CD14-positive monocyte (primary cell): ENCODE data around the gene DMC1. TPM values are rescaled to one million over a fixed set of nuclear protein-coding genes. Genes with fewer than 3 reads are reported as not detected.
A peak's percentile ranks its signal among the peaks of the same experiment; 100 is the strongest.

ENCODE experiments used
- DNase-seq, 3 donors: peaks; one replicate each; pipeline ENCODE4 v3.0.0-alpha.2; 2011 to 2022
- H2AFZ ChIP-seq: 2 replicates; pipeline ENCODE4 v1.6.0; 2012; ENCODE audit warnings: mild to moderate bottlenecking, low read depth, low read length, inconsistent platforms; ENCODE audit not compliant: insufficient read depth, poor library complexity, severe bottlenecking
- H3K27ac ChIP-seq, 2 donors: 1 replicate in 1 of 2; 2 replicates in 1 of 2; pipeline ENCODE4 v1.5.1; 2012 to 2013; ENCODE audit warnings: low read length in 2 of 2, control low read depth in 1 of 2, inconsistent platforms in 1 of 2, low read depth in 1 of 2, mild to moderate bottlenecking in 1 of 2
- H3K27me3 ChIP-seq, 2 donors: one replicate each; pipeline versions ENCODE4 v1.6.0 to v1.6.1; 2011 to 2013; ENCODE audit warnings: low read length in 2 of 2; ENCODE audit not compliant: control insufficient read depth in 2 of 2, insufficient read depth in 2 of 2
- H3K36me3 ChIP-seq, 2 donors: replicated peaks in 1 of 2; 1 replicate in 1 of 2; 2 replicates in 1 of 2; pipeline versions ENCODE4 v1.5.1 to v1.6.1; 2012 to 2013; ENCODE audit warnings: low read length in 2 of 2, control low read depth in 1 of 2, inconsistent platforms in 1 of 2, mild to moderate bottlenecking in 1 of 2; ENCODE audit not compliant: insufficient read depth in 2 of 2, control insufficient read depth in 1 of 2
- H3K4me1 ChIP-seq, 2 donors: 1 replicate in 1 of 2; 2 replicates in 1 of 2; pipeline versions ENCODE4 v1.5.1 to v1.6.1; 2012 to 2013; ENCODE audit warnings: low read length in 2 of 2, control low read depth in 1 of 2, inconsistent platforms in 1 of 2, mild to moderate bottlenecking in 1 of 2, moderate library complexity in 1 of 2; ENCODE audit not compliant: insufficient read depth in 2 of 2, control insufficient read depth in 1 of 2
- H3K4me2 ChIP-seq: replicated peaks from 2 replicates; pipeline ENCODE3; 2012; ENCODE audit warnings: low read length, moderate library complexity, mild to moderate bottlenecking; ENCODE audit not compliant: poor library complexity, severe bottlenecking; ENCODE audit errors: extremely low read depth
- H3K4me3 ChIP-seq, 3 experiments: fragments of 200-600 bp in 1 of 3; sonication (generic) in 1 of 3; replicated peaks in 1 of 3; 1 replicate in 2 of 3; 2 replicates in 1 of 3; pipeline ENCODE4 v1.5.1; 2011 to 2013; ENCODE audit warnings: low read length in 3 of 3, mild to moderate bottlenecking in 3 of 3, control low read depth in 2 of 3, low read depth in 2 of 3, inconsistent platforms in 1 of 3, moderate library complexity in 1 of 3
- H3K79me2 ChIP-seq: 2 replicates; pipeline ENCODE4 v1.6.0; 2012; ENCODE audit warnings: mild to moderate bottlenecking, control low read depth, inconsistent platforms, low read length, moderate library complexity; ENCODE audit not compliant: insufficient read depth
- H3K9ac ChIP-seq: 2 replicates; pipeline ENCODE4 v1.6.0; 2017; ENCODE audit warnings: low read length, mild to moderate bottlenecking; ENCODE audit not compliant: insufficient read depth, poor library complexity, severe bottlenecking
- H3K9me3 ChIP-seq, 2 donors: replicated peaks in 1 of 2; 1 replicate in 1 of 2; 2 replicates in 1 of 2; pipeline versions ENCODE4 v1.5.1 to v1.6.1; 2012 to 2013; ENCODE audit warnings: low read length in 2 of 2, control low read depth in 1 of 2; ENCODE audit not compliant: control insufficient read depth in 1 of 2, insufficient read depth in 1 of 2
- H4K20me1 ChIP-seq: 2 replicates; pipeline ENCODE4 v1.6.0; 2012; ENCODE audit warnings: mild to moderate bottlenecking, low read length, control low read depth, moderate library complexity; ENCODE audit not compliant: insufficient read depth
- H3K27ac Mint-ChIP-seq, 7 donors: one replicate each; pipeline ENCODE4 v1.8.0; 2020; ENCODE audit warnings: mild to moderate bottlenecking in 7 of 7, mixed read lengths in 7 of 7, moderate library complexity in 6 of 7, inconsistent platforms in 2 of 7
- H3K27me3 Mint-ChIP-seq, 3 donors: one replicate each; pipeline ENCODE4 v1.8.0; 2021 to 2022; ENCODE audit warnings: low read depth in 3 of 3, mild to moderate bottlenecking in 3 of 3, mixed read lengths in 3 of 3, moderate library complexity in 3 of 3, inconsistent platforms in 1 of 3
- H3K36me3 Mint-ChIP-seq, 2 donors: one replicate each; pipeline ENCODE4 v1.8.0; 2020; ENCODE audit warnings: mixed read lengths in 2 of 2, inconsistent platforms in 1 of 2, mild to moderate bottlenecking in 1 of 2
- H3K4me1 Mint-ChIP-seq: one replicate; pipeline ENCODE4 v1.8.0; 2020; ENCODE audit warnings: mild to moderate bottlenecking, mixed read lengths
- H3K4me3 Mint-ChIP-seq, 2 donors: one replicate each; pipeline ENCODE4 v1.8.0; 2020; ENCODE audit warnings: mild to moderate bottlenecking in 2 of 2, mixed read lengths in 2 of 2, moderate library complexity in 1 of 2
- H3K9me3 Mint-ChIP-seq, 7 donors: one replicate each; pipeline ENCODE4 v1.8.0; 2020 to 2022; ENCODE audit warnings: mixed read lengths in 7 of 7, mild to moderate bottlenecking in 6 of 7, moderate library complexity in 6 of 7, inconsistent platforms in 2 of 7
- WGBS: methylation state at CpG from one replicate; pipeline ENCODE4 v1.1.5; 2013; ENCODE audit warnings: missing lambda C conversion rate; ENCODE audit not compliant: insufficient coverage; 5-methylcytosine and 5-hydroxymethylcytosine counted together
- intact Hi-C, 2 donors: fragments of 100-400 bp; cut with micrococcal nuclease; formaldehyde crosslinking; loops; one replicate each; pipeline versions ENCODE4 v1.15.0 to v1.15.1; 2023
- polyA plus RNA-seq, 3 donors: library from polyadenylated mRNA; depleted of rRNA in 1 of 3; unstranded in 2 of 3; stranded (reverse) in 1 of 3; fragments of 300-500 nt in 2 of 3; fragments of >200 nt in 1 of 3; fragmentation: Illumina TruSeq in 2 of 3; gene quantifications; 1 replicate in 2 of 3; 2 replicates in 1 of 3; pipeline ENCODE4 v1.2.3, GENCODE V29; 2012 to 2021
- TF ChIP-seq, protein P1 (sequence below): fragments of 200-600 bp; IDR thresholded peaks from one replicate; pipeline ENCODE4 v1.8.0; 2022; ENCODE audit warnings: antibody characterized with exemption, mild to moderate bottlenecking

DMC1 gene
- polyA plus RNA-seq, 3 donors: not detected

DNA sequence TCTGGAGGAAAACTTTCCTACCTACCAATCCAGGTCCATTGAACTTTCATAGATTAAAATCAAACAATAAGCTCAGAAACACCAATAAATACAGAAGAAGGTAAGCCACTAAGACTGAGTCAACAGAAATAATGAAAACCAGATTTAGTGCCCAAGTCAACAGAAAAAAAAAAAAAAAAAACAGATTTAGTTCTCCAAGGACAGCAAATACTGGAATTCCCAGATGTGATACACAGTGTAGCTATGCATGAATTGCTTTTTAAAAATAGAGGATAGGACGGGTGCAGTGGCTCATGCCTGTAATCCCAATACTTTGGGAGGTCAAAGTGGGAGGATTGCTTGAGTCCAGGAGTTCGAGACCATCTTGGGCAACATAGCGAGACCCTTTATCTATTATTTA is 15.7 kb downstream of the DMC1 start:
- H3K9me3 ChIP-seq: no peaks in the 10 kb centered on the region
- peaks cover 63 to 86% of the 10 kb centered on the region in 2 donors for H3K27me3 ChIP-seq
- TF ChIP-seq, protein P1, sequence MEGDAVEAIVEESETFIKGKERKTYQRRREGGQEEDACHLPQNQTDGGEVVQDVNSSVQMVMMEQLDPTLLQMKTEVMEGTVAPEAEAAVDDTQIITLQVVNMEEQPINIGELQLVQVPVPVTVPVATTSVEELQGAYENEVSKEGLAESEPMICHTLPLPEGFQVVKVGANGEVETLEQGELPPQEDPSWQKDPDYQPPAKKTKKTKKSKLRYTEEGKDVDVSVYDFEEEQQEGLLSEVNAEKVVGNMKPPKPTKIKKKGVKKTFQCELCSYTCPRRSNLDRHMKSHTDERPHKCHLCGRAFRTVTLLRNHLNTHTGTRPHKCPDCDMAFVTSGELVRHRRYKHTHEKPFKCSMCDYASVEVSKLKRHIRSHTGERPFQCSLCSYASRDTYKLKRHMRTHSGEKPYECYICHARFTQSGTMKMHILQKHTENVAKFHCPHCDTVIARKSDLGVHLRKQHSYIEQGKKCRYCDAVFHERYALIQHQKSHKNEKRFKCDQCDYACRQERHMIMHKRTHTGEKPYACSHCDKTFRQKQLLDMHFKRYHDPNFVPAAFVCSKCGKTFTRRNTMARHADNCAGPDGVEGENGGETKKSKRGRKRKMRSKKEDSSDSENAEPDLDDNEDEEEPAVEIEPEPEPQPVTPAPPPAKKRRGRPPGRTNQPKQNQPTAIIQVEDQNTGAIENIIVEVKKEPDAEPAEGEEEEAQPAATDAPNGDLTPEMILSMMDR: no peak
- no peak overlapping the region for H3K9ac ChIP-seq
- no peak overlapping the region for H3K27ac ChIP-seq
- peaks cover 14 to 15% of the 10 kb centered on the region in 2 donors for H3K4me1 ChIP-seq
- Mint-ChIP-seq H3K27me3 (peaks cover 73 to 79% (median 76%) of the 10 kb centered on the region in 3 donors), H3K4me3 (peak overlapping the region in 1 of 2 donors; percentile 67), H3K36me3 (peaks cover 0 to 2% of the 10 kb centered on the region in 2 donors), H3K9me3 (peaks cover 0 to 13% (median 0%) of the 10 kb centered on the region in 7 donors), H3K4me1 (peaks cover 11% of the 10 kb centered on the region), H3K27ac (no peak overlapping the region)
- H3K4me2 ChIP-seq: no peak overlapping the region
- H3K36me3 ChIP-seq: no peaks in the 10 kb centered on the region
- H3K79me2 ChIP-seq: no peaks in the 10 kb centered on the region
- H4K20me1 ChIP-seq: peaks cover under 1% of the 10 kb centered on the region
- DNase-seq: no peak
- intact Hi-C loops: no loop called here
- 83% methylated on average over 1 of the region's 3 CpGs for WGBS
- H2AFZ ChIP-seq: no peak overlapping the region
- no peak overlapping the region for H3K4me3 ChIP-seq

DNA sequence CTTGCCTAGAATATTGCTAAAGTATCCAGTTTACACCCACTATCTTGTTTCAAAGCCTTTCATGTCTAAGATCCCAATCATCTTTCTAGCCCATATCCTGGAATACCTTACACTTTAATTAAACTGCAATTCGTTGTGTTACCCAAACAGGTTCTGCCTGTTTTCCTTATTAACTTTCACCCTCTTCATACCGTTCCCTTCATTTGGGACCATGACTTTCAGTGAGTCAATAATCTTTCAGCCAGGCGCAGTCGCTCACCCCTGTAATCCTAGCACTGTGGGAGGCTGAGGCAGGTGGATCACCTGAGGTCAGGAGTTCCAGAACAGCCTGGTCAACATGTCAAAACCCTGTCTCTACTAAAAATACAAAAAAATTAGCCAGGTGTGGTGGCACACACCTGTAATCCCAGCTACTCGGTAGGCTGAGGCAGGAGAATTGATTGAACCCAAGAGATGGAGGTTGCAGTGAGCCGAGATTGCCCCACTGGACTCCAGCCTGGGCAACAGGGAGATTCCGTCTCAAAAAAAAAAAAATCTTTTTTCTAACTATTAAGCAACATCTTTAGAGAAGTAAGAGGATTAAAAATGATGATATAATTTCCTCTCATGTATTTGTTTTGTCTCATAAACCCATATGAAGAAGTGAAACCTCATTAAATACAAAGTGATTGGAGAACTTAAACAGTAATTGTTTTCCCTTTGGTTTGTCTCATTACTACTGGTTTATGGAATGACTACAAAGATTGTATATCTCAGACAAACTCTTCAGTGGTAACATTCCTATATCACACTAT is 20.7 kb downstream of the DMC1 start:
- Histone ChIP-seq H3K4me1 (peaks cover 30 to 33% of the 10 kb centered on the region in 2 donors), H4K20me1 (peaks cover 14% of the 10 kb centered on the region), H3K27me3 (peaks cover 67 to 86% of the 10 kb centered on the region in 2 donors), H3K4me3 (peak overlapping the region in 1 of 3 experiments; percentile 29), H3K9me3 (peaks cover 11 to 13% of the 10 kb centered on the region in 2 donors), H2AFZ (no peak overlapping the region), H3K4me2 (peak overlapping the region; percentile 46), H3K27ac (peak overlapping the region in 1 of 2 donors; percentile 65), H3K9ac (no peak overlapping the region), H3K36me3 (no peaks in the 10 kb centered on the region), H3K79me2 (no peaks in the 10 kb centered on the region)
- Mint-ChIP-seq H3K27me3 (peaks cover 85 to 91% (median 87%) of the 10 kb centered on the region in 3 donors), H3K4me1 (peaks cover 23% of the 10 kb centered on the region), H3K4me3 (peak overlapping the region in 1 of 2 donors; percentile 73), H3K9me3 (peaks cover 6 to 45% (median 20%) of the 10 kb centered on the region in 7 donors), H3K27ac (peak overlapping the region; percentile 50 to 93 (median 84)), H3K36me3 (peaks cover 15% of the 10 kb centered on the region in 2 donors)
- 89% methylated on average over 1 of the region's 7 CpGs for WGBS
- DNase-seq: peak; percentile 65 to 87 (median 79)
- intact Hi-C loops: loop anchor here (5.0 kb wide), 2 partner anchors 37 to 42 kb away; partner anchors contain the start of gene DDX17 (in 1 of the 2)
- TF ChIP-seq, protein P1: no peak
